GM19099 (cell line): Measurements from ENCODE around the gene ING5.

Experiments
- POLR2A ChIP-seq: IDR thresholded peaks from 3 replicates; pipeline ENCODE4 v1.6.1; 2011; ENCODE audit warnings: low read depth; ENCODE audit not compliant: insufficient read length; ENCODE audit errors: extremely low read depth

Gene ING5

DNA sequence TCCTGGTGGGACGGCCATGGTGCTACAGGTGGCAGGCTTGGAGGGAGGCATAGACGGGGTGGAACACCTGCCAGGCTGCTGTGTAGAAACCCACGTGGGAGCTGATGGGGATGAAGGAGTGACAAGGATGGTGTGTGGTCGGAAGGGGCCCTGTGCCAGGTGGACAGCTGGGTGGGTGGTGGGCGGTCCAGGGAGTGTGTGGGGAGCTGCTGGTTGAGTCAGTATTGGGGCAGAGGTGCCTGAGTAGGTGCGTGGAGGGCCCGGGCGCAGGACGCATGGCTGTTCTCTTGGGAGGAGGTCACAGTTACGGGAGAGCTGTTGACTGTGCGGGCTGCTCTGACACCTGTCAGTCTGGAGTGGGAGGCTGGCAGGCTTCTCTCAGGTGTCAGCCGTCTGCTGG is 20.0 kb downstream of the ING5 start:
- TF ChIP-seq POLR2A = no peak

DNA sequence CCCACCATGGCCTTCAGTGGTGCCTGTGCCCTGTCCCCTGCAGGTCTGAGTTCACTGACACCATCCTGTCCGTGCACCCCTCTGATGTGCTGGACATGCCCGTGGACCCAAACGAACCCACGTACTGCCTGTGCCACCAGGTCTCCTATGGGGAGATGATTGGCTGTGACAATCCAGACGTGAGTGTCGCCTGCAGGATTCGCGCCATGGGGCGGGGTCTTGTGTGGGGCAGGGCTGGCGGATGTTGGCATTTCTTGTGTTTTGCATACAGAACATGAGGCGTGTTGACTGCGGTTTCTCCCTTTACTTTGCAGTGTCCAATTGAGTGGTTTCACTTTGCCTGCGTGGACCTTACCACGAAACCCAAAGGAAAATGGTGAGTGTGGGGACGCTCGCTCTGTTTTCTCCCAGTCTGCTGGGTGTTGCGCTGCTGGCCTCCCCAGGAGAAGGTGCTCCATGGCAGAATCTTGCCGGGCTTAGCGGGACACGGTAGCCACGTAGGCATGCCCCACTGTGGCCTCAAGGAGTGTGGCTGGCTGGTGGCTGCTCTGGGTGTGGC is 21.1 kb downstream of the ING5 start:
- TF ChIP-seq POLR2A = no peak

DNA sequence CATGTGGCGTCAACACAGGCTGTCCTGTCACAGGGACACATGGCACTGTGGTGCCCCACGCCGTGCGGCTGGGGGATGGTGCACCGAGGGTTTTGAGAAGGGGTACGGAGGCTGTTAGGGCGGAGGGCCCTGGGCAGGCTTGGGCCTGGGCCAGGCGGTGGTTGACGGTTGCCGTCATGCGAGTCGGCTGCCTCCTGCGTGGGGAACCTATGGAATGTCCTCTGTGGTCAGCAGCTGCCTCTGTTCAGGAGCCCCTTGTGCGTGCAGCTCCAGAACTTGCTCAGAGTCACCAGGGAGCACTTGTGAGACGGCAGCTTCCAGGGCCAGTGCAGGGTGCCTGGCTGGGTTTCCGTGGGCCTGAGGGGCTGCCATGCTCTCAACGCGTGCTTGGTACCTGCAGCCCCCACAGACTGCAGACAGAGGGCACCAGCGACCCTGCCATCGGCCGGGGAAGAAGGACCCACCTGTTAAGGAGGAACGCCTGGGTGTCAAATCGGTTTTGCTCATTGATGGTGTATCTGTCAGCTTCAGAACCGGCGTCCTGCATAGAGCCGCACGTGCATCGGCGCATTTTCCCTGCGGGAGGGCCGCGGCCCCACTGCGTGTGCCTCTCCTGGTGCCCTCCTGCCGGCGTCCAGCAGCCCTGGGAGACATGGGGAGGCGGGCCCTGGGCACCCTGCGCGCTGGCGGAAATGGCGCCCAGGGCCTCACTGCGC is 22.6 kb downstream of the ING5 start:
- TF ChIP-seq POLR2A = no peak

DNA sequence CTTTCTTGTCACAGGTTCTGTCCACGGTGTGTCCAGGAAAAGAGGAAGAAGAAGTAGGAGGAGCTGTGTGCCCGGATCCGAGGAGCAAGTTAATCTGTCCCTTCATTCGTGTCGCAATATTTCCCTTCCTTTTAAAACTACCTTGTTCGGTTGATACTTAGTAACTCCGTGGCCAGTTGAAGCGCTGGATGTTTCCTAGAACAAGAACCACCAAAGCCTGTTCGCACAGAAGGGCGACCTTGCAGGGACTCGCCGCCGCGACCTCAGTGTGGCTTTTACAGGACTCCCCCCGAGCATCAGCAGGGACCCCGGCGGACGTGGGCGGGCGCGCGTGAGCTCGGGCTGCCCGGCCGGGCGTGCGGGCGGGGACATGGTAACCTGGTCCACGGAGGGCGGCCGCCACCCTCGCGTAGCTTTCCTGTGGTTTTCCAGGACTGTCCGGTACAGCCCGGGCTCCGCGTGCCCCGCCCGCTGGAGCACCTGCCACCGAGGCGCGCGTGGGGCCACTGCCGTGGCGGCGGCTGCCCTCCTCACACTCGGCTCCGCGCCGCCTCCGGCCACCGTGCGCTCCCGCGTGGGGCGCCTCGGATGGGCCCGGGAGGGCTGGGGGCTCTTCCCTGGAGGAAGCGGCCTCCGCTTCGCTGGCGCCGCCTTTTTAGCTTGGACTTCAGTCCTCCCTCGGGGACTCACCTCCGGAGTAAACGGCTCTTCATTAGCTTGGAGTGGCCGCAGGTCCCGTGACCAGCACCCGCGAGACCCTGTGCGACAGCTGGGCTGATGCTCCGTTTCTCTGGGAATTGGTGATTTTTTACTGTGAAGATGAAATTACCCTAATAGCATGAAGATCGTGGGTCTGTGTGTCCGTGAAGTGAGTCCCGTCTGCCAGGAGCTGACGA is 23.4 kb downstream of the ING5 start:
- no peak for TF ChIP-seq POLR2A

DNA sequence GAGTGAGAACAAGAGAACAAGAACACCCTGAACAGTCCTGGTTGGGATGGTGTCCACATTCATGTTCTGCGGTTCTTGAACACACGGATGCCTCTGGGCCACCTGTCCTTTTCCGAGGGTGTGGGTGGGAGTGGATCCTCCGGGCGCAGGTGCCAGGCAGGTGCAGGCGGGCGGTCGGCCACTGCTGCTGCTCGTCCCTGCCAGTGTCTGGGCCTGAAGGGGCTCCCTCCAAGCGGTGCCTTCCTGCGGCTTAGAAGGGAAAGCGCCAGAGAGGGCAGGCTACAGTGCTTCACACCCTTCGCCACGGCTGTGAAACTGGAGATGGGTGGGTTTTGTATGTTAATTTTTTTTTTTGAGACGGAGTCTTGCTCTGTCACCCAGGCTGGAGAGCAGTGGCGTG is 24.6 kb downstream of the ING5 start:
- no peak for TF ChIP-seq POLR2A

DNA sequence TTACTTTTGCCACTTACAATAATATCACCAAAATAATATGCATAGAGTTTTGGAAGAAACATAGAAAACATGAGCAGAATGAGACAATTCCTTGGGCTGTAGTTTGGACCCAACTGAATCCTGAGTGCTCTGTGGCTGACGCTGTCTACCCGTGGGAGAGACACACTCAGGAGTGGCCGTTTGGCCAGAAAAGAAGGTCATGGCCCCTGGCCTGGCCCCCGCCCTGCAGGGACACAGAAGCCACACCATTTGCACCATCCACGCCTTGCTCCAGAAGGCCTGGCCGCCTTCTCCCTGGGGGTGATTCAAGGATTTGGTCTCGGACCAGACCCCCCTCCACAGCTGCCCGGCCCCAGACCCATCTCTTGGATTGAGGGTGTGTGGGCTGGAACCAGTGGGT is 26.2 kb downstream of the ING5 start:
- TF ChIP-seq POLR2A = no peak

DNA sequence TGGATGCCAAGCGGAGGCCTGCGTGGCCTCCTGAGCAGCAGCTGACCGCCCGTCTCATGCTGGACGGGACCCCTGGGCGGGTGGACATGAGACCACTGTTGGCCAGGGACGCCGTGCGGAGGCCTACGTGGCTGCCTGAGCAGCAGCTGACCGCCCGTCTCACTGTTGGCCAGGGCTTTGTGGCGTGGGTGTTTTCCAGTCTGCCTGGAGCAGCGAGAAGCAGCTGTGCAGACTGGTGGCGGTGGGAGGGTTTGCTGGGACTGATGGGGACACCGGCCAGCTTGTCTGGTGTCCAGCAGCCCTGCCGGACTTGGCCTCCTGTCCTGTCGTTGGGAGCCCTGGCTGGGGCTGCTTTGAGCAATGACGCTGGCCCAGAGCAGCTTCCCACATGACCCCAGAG is 26.8 kb downstream of the ING5 start:
- no peak for TF ChIP-seq POLR2A

DNA sequence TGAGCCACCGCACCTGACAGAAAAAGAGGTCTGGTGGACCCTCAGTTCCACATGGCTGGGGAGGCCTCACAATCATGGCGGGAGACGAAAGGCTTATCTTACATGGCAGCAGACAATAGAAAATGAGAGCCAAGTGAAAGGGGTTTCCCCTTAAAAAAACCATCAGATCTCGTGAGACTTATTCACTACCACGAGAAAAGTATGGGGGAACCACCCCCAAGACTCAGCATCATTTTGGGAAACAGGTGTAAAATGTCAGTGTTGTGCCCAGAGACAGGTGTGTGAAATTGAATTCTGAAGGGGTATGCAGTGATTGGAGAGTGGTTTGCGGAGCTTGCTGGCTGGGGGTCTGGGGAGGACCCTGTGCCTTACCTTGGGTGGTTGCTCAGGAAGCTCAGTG is 28.0 kb downstream of the ING5 start:
- no peak for TF ChIP-seq POLR2A

DNA sequence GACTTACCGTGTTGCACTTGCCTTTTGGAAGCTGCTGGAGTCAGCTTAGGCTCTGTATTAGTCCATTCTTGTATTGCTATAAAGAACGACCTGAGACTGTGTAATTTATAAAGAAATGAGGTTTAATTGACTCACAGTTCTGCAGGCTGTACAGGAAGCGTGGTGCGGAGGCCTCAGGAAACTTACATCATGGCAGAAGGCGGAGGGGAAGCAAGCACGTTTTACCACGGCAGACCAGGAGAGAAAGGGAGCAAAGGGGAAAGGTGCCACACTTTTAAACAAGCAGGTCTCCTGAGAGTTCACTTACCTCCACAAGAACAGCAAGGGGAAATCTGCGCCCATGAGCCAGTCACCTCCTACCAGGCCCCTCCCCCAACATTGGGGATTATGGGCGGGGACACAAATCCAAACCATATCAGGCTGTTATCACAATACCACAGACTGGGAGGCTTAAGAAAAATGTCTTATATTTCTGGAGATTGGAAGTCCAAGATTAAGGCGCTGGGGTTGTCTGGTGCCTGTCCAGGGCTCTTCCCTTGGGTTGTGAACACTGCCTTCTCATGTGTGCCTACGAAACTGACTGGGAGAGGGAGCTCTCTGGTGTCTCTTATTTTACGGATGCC is 28.9 kb downstream of the ING5 start:
- no peak for TF ChIP-seq POLR2A

DNA sequence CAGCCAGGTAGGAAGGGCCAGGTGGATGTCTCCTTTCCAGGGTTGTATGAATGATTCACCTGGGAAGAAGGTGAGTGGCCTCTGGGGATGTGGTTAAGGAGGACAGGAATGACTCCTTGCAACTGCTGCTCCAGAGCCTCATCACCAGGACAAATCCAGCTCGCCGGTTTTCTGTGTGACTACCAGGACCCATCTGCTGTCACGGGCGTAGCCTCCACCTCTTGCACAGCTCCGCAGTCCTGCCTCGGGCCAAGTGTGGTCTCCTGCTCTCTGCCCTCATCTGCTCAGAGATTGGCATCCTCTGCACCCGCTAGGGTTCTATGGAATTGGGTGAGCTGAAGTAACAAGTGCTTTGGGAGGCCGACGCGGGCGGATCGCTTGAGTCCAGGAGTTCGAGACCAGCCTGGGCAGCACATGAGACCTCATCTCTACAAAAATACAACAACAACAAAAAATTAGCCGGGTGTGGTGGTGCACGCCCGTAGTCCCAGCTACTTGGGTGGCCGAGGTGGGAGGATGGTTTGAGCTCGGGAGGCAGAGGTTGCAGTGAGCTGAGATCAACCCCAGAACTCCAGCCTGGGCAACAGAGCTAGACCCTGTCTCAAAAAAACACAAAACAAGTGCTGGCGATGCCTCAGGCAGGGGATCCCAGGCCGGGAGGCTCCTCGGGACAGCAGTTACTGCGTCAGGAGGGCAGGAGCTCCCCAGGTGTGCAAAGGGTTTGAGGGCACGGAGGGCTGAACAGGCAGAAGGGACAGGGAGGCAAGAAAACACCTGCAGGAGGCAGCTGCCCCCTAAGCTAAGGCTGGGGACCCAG is 31.8 kb downstream of the ING5 start:
- TF ChIP-seq POLR2A = no peak

DNA sequence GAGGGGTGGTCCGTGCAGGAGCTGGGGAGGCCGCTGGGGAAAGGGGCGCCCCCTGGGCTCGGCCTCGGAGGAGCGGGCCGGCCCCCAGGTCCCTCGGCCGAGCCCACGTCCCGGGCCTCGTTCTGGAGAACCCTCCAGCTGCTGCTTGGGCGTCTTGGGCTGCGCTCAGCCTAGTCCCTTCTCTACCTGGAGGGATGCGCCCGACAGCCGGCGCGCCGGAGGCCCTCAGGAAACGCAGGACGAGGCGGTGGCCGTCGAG is 32.3 kb downstream of the ING5 start:
- no peak for TF ChIP-seq POLR2A

DNA sequence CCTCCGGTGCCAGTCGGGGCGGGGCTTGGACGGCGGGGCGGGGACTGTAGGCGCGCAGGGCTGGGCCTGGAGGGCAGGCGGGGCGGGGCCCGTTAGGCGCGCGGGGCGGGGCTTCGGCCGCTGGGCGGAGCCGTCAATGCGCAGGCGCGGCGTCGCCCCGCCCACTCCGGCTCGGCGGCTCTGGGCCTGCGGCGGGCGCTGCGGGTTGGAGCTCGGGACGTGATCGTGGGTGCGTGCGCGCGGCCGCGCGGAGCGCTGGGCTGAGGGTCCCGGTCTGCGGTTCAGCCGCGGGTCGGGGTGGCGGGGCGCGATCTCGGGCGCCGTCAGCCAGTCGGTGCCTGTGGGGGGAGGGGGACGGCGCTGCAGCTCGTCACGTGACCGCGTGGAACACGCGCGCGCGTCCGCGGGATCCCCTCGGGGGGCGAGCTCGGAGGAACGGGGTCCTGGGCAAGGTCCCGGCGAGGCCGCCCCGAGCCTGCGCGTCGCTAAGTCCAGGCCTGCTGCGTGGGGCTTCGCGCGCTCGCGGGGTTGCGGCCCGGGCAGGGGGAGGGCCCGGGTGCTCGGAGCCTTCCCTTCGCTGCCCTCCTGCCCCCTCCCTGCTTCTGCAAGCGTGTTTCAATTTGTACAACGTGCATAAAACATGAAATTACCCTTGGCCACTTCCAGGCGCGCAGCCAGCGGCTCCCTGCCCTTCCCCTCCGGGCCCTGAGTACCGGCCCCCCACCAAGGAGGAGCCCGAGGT is 32.8 kb downstream of the ING5 start, which contains the start of gene D2HGDH:
Gene D2HGDH (plus strand): TSS at position 164 of the 742 bp plus-strand sequence. CDS start 595 bp downstream, outside the sequence.
- peak; percentile 88 for TF ChIP-seq POLR2A

DNA sequence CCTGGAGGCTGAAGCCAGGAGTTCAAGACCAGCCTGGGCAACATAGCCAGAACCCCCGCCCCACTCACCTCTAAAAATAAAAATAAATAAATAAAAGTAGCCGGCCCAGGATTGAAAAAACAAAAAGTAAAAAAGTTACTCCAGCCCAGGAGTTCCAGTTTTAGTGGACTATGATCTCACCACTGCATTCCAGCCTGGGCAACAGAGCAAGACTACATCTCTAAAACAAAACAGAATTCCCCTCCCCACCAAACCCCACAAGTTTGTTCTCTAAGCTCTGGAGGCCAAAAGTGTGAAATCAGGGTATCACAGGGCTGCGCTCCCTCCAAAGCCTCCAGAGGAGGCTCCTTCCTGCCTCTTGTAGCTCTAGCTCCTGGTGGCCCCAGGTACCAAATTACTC is 34.3 kb downstream of the ING5 start:
- TF ChIP-seq POLR2A = no peak

DNA sequence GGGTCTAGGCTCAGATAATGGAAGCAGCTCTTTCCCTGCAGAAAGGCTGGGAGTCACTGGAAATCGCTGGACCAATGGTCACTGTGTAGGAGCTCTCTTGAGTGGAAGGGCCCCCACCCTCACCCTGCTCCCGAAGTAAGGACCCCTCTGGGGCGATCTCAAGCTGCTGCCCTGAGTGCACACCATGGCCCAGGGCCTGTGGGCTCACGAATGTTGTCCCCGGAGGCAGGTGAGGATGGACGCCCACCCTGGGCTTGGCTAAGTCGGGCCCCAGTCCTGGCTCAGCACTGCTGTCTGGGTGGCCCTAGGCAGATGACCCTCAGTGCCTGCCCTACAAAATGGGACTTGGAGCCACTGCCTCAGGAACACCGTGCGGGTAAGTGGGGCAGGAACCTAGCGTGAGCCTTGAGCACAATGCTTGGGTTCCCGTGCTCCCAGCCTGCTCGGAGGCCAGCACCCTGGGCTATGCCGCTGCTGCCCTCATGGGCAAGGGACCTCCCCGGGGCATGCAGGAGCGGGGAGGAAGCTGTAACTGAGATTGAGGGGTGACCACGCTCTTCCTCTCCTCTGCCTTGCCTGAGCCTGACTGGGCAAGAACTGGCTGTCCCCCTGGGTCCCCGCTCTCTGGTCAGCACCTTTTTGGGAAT is 36.3 kb downstream of the ING5 start:
- TF ChIP-seq POLR2A = no peak
